Measurements from ENCODE around the gene SLC25A36.

DNA sequence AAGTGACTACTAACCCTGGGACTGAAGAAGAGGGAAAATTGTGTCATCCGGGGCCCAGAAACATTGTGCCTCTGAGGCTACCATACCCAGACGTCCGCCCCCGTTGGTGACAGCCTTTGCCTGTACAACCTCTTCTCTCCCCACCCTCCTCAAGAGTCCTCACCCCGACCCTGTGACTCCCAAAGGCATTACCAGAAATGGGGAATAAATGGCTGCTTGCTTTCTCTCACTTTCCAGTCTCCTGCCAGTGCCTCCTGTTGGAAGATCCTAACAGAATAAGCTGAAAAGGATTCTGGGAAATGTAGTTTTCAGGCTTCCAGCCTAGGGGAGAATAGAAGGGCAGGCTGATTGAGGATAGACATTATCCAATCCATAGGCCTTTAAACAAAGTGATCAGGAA lies 30.8 kb upstream of the SLC25A36 start:
- TF ChIP-seq, protein P1, sequence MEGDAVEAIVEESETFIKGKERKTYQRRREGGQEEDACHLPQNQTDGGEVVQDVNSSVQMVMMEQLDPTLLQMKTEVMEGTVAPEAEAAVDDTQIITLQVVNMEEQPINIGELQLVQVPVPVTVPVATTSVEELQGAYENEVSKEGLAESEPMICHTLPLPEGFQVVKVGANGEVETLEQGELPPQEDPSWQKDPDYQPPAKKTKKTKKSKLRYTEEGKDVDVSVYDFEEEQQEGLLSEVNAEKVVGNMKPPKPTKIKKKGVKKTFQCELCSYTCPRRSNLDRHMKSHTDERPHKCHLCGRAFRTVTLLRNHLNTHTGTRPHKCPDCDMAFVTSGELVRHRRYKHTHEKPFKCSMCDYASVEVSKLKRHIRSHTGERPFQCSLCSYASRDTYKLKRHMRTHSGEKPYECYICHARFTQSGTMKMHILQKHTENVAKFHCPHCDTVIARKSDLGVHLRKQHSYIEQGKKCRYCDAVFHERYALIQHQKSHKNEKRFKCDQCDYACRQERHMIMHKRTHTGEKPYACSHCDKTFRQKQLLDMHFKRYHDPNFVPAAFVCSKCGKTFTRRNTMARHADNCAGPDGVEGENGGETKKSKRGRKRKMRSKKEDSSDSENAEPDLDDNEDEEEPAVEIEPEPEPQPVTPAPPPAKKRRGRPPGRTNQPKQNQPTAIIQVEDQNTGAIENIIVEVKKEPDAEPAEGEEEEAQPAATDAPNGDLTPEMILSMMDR (IDR thresholded peaks at IDR 0.05) = no peak
- TF ChIP-seq POLR2A (IDR thresholded peaks at IDR 0.05) = no peak
